ENCODE measurements around the gene CX3CL1. TPM values are rescaled to one million over a fixed set of nuclear protein-coding genes. Genes with fewer than 3 reads are reported as not detected.

CX3CL1 gene
- total RNA-seq, 1 experiment from 2014 or later: 2.6 TPM

GRCh38 chr16:57405097-57405496 lies 32.8 kb downstream of the CX3CL1 start:
- no peak for DNase-seq (ENCODE audit: low read depth)

- DNase-seq (ENCODE audit: low read depth): no peak
Measured at GRCh38 chr16:57406881-57407280, 34.6 kb downstream of the CX3CL1 start.

GRCh38 chr16:57407521-57408353 lies 35.4 kb downstream of the CX3CL1 start:
- DNase-seq (ENCODE audit: low read depth): no peak

- no peak for DNase-seq (ENCODE audit: low read depth)
Measured at GRCh38 chr16:57409065-57409464, 36.8 kb downstream of the CX3CL1 start.

- peak; percentile 29 for DNase-seq (ENCODE audit: low read depth)
Measured at GRCh38 chr16:57409870-57410587, 37.7 kb downstream of the CX3CL1 start.

- DNase-seq (ENCODE audit: low read depth): no peak
Measured at GRCh38 chr16:57411362-57411976, 39.2 kb downstream of the CX3CL1 start.

GRCh38 chr16:57412584-57412983 lies 40.3 kb downstream of the CX3CL1 start:
- no peak for DNase-seq (ENCODE audit: low read depth)

- DNase-seq (ENCODE audit: low read depth): no peak
Measured at GRCh38 chr16:57413301-57413730, 41.0 kb downstream of the CX3CL1 start.

GRCh38 chr16:57413733-57414132 lies 41.4 kb downstream of the CX3CL1 start:
- no peak for DNase-seq (ENCODE audit: low read depth)

- DNase-seq (ENCODE audit: low read depth): no peak
Measured at GRCh38 chr16:57416084-57416483, 43.8 kb downstream of the CX3CL1 start.

- no peak for DNase-seq (ENCODE audit: low read depth)
Measured at GRCh38 chr16:57419506-57419905, 47.2 kb downstream of the CX3CL1 start.

- DNase-seq (ENCODE audit: low read depth): peak; percentile 53
Measured at GRCh38 chr16:57422026-57422944, 50.0 kb downstream of the CX3CL1 start.

- DNase-seq (ENCODE audit: low read depth): no peak
Measured at GRCh38 chr16:57423152-57423551, 50.9 kb downstream of the CX3CL1 start.

GRCh38 chr16:57424583-57424982 lies 52.3 kb downstream of the CX3CL1 start:
- no peak for DNase-seq (ENCODE audit: low read depth)

GRCh38 chr16:57426356-57426755 lies 54.1 kb downstream of the CX3CL1 start:
- DNase-seq (ENCODE audit: low read depth): no peak

GRCh38 chr16:57427307-57427706 lies 55.0 kb downstream of the CX3CL1 start:
- no peak for DNase-seq (ENCODE audit: low read depth)

- no peak for DNase-seq (ENCODE audit: low read depth)
Measured at GRCh38 chr16:57427824-57428223, 55.5 kb downstream of the CX3CL1 start.

- DNase-seq (ENCODE audit: low read depth): no peak
Measured at GRCh38 chr16:57430955-57431354, 58.7 kb downstream of the CX3CL1 start.

GRCh38 chr16:57432505-57432904 lies 60.2 kb downstream of the CX3CL1 start:
- no peak for DNase-seq (ENCODE audit: low read depth)

GRCh38 chr16:57432989-57433388 lies 60.7 kb downstream of the CX3CL1 start:
- DNase-seq (ENCODE audit: low read depth): no peak

- DNase-seq (ENCODE audit: low read depth): no peak
Measured at GRCh38 chr16:57434003-57434402, 61.7 kb downstream of the CX3CL1 start.
